GM18909 (cell line): ENCODE results near the gene SUCLG1.

Experiments used
- ATAC-seq: cut with Tn5 transposase; IDR thresholded peaks from one replicate; pipeline ENCODE4 v1.9.1; 2021; ENCODE audit warnings: mild to moderate bottlenecking; ENCODE audit not compliant: unreplicated experiment, poor library complexity

Gene SUCLG1

GRCh38 chr2:84459018-84459943, at the start of gene SUCLG1:
SUCLG1 (minus strand) TSS chr2:84459280; CDS start chr2:84459269, 11 bp downstream.
- ATAC-seq, result peak; percentile 97

GRCh38 chr2:84498150-84498799, 39.2 kb upstream of the SUCLG1 start:
- ATAC-seq, result no peak

- ATAC-seq, result no peak
Measured at GRCh38 chr2:84497285-84497684, 38.2 kb upstream of the SUCLG1 start.

GRCh38 chr2:84496386-84496785, 37.3 kb upstream of the SUCLG1 start:
- ATAC-seq, result no peak

GRCh38 chr2:84495539-84496146, 36.6 kb upstream of the SUCLG1 start:
- peak; percentile 87 for ATAC-seq

- ATAC-seq, result no peak
Measured at GRCh38 chr2:84494070-84494469, 35.0 kb upstream of the SUCLG1 start.

GRCh38 chr2:84493514-84493913, 34.4 kb upstream of the SUCLG1 start:
- ATAC-seq, result no peak

- ATAC-seq, result no peak
Measured at GRCh38 chr2:84492571-84492970, 33.5 kb upstream of the SUCLG1 start.

GRCh38 chr2:84491741-84492140, 32.7 kb upstream of the SUCLG1 start:
- ATAC-seq, result no peak

GRCh38 chr2:84491256-84491655, 32.2 kb upstream of the SUCLG1 start:
- ATAC-seq, result no peak

GRCh38 chr2:84487298-84487996, 28.4 kb upstream of the SUCLG1 start:
- ATAC-seq, result no peak

GRCh38 chr2:84486441-84487115, 27.5 kb upstream of the SUCLG1 start:
- no peak for ATAC-seq

GRCh38 chr2:84483320-84483719, 24.2 kb upstream of the SUCLG1 start:
- ATAC-seq, result no peak

- no peak for ATAC-seq
Measured at GRCh38 chr2:84482603-84483002, 23.5 kb upstream of the SUCLG1 start.

- no peak for ATAC-seq
Measured at GRCh38 chr2:84481702-84482101, 22.6 kb upstream of the SUCLG1 start.

GRCh38 chr2:84478867-84479266, 19.8 kb upstream of the SUCLG1 start:
- ATAC-seq, result no peak

- no peak for ATAC-seq
Measured at GRCh38 chr2:84477886-84478285, 18.8 kb upstream of the SUCLG1 start.

- no peak for ATAC-seq
Measured at GRCh38 chr2:84474176-84474575, 15.1 kb upstream of the SUCLG1 start.

GRCh38 chr2:84472856-84473565, 13.9 kb upstream of the SUCLG1 start:
- ATAC-seq, result no peak
